DOHH2 (cell line): ENCODE data around the gene B3GALT6.

Experiments
- H3F3A ChIP-seq: fragments of 200-600 bp; sonication (generic), shearing (Covaris generic); 2 replicates; pipeline ENCODE4 v1.6.0; 2016; ENCODE audit warnings: antibody characterized with exemption, mild to moderate bottlenecking; ENCODE audit not compliant: control insufficient read depth, insufficient read depth
- H3K27ac ChIP-seq: fragments of 200-600 bp; sonication (generic); 2 replicates; pipeline ENCODE4 v1.5.1; 2014; ENCODE audit warnings: low read depth, mild to moderate bottlenecking, low read length, moderate library complexity
- H3K27me3 ChIP-seq: fragments of 200-600 bp; sonication (generic); 2 replicates; pipeline ENCODE4 v1.6.1; 2014; ENCODE audit warnings: mild to moderate bottlenecking, low read length, mixed read lengths; ENCODE audit not compliant: control insufficient read depth
- H3K36me3 ChIP-seq: fragments of 200-600 bp; sonication (generic); 2 replicates; pipeline ENCODE4 v1.6.1; 2014; ENCODE audit warnings: mild to moderate bottlenecking, low read length, moderate library complexity, mixed read lengths; ENCODE audit not compliant: control insufficient read depth
- H3K4me1 ChIP-seq: fragments of 200-600 bp; sonication (generic); 2 replicates; pipeline ENCODE4 v1.6.1; 2014; ENCODE audit warnings: mild to moderate bottlenecking, low read length, mixed read lengths; ENCODE audit not compliant: control insufficient read depth
- H3K4me2 ChIP-seq: fragments of 200-600 bp; sonication (generic); 2 replicates; pipeline ENCODE4 v1.6.0; 2014; ENCODE audit warnings: mild to moderate bottlenecking, low read length, moderate library complexity
- H3K4me3 ChIP-seq: fragments of 200-600 bp; sonication (generic); 2 replicates; pipeline ENCODE4 v1.5.1; 2014; ENCODE audit warnings: mild to moderate bottlenecking, low read length, mixed read lengths
- H3K79me2 ChIP-seq: fragments of 200-600 bp; sonication (generic); 2 replicates; pipeline ENCODE4 v1.6.1; 2014; ENCODE audit warnings: mild to moderate bottlenecking, low read length, mixed read lengths; ENCODE audit not compliant: control insufficient read depth
- H3K9me2 ChIP-seq: fragments of 200-600 bp; sonication (generic); replicated peaks from 2 replicates; pipeline ENCODE4 v1.6.1; 2014; ENCODE audit warnings: mild to moderate bottlenecking, low read length, mixed read lengths; ENCODE audit not compliant: control insufficient read depth
- H3K9me3 ChIP-seq: fragments of 200-600 bp; sonication (generic); 2 replicates; pipeline ENCODE4 v1.6.1; 2014; ENCODE audit warnings: antibody characterized with exemption, low read length, mixed read lengths; ENCODE audit not compliant: control insufficient read depth, insufficient read depth
- H4K20me1 ChIP-seq: fragments of 200-600 bp; sonication (generic); 2 replicates; pipeline ENCODE4 v1.6.0; 2014; ENCODE audit warnings: low read depth, mild to moderate bottlenecking, antibody characterized with exemption, low read length, moderate library complexity; ENCODE audit not compliant: control insufficient read depth, insufficient read depth
- CTCF ChIP-seq: fragments of 200-600 bp; sonication (generic); IDR thresholded peaks from one replicate; pipeline ENCODE4 v1.5.1; 2014; ENCODE audit warnings: antibody characterized with exemption, mild to moderate bottlenecking, low read depth, low read length; ENCODE audit not compliant: poor library complexity, severe bottlenecking
- EZH2phosphoT487 ChIP-seq: fragments of 200-600 bp; sonication (generic); IDR thresholded peaks from 2 replicates; pipeline ENCODE4 v1.6.1; 2017; ENCODE audit warnings: borderline replicate concordance, mild to moderate bottlenecking, antibody characterized with exemption, low read length, moderate library complexity, mixed read lengths

The B3GALT6 gene

GRCh38 chr1:1225238-1225845, 6.7 kb upstream of the B3GALT6 start:
- H3K36me3 ChIP-seq: peaks cover 84% of the 10 kb centered on the region
- no peaks in the 10 kb centered on the region for H3F3A ChIP-seq
- no peaks in the 10 kb centered on the region for H3K9me2 ChIP-seq
- no peaks in the 10 kb centered on the region; the same call in 1 of the 2 replicates for H4K20me1 ChIP-seq
- H3K9me3 ChIP-seq: no peaks in the 10 kb centered on the region
- no peaks in the 10 kb centered on the region for H3K27me3 ChIP-seq
- no peak overlapping the region for H3K4me2 ChIP-seq
- TF ChIP-seq EZH2phosphoT487 (no peak), CTCF (no peak)
- H3K79me2 ChIP-seq: peaks cover 60% of the 10 kb centered on the region
- no peak overlapping the region for H3K27ac ChIP-seq
- peaks cover 7% of the 10 kb centered on the region for H3K4me1 ChIP-seq
- no peak overlapping the region for H3K4me3 ChIP-seq

- no peak for TF ChIP-seq CTCF
- TF ChIP-seq EZH2phosphoT487: no peak
- H3K79me2 ChIP-seq: peaks cover 66% of the 10 kb centered on the region
- no peaks in the 10 kb centered on the region for H3K27me3 ChIP-seq
- no peak overlapping the region for H3K4me3 ChIP-seq
- no peak overlapping the region for H3K4me2 ChIP-seq
- no peaks in the 10 kb centered on the region for H3F3A ChIP-seq
- no peaks in the 10 kb centered on the region for H3K9me2 ChIP-seq
- peaks cover 79% of the 10 kb centered on the region for H3K36me3 ChIP-seq
- no peaks in the 10 kb centered on the region for H3K9me3 ChIP-seq
- H4K20me1 ChIP-seq: no peaks in the 10 kb centered on the region; the same call in 1 of the 2 replicates
- H3K4me1 ChIP-seq: peaks cover 11% of the 10 kb centered on the region
- H3K27ac ChIP-seq: no peak overlapping the region
Measured at GRCh38 chr1:1225913-1226312, 6.1 kb upstream of the B3GALT6 start.

- Histone ChIP-seq H3K36me3 (peaks cover 81% of the 10 kb centered on the region), H3K9me3 (no peaks in the 10 kb centered on the region), H3K4me3 (no peak overlapping the region), H3K27me3 (no peaks in the 10 kb centered on the region), H3K9me2 (no peaks in the 10 kb centered on the region), H3K27ac (no peak overlapping the region), H3K4me2 (no peak overlapping the region), H3K79me2 (peaks cover 75% of the 10 kb centered on the region), H3F3A (no peaks in the 10 kb centered on the region), H4K20me1 (no peaks in the 10 kb centered on the region; the same call in 1 of the 2 replicates), H3K4me1 (peaks cover 11% of the 10 kb centered on the region)
- no peak for TF ChIP-seq EZH2phosphoT487
Measured at GRCh38 chr1:1226566-1227362, 5.3 kb upstream of the B3GALT6 start.

- H4K20me1 ChIP-seq: no peaks in the 10 kb centered on the region; the same call in 1 of the 2 replicates
- no peaks in the 10 kb centered on the region for H3K9me2 ChIP-seq
- no peaks in the 10 kb centered on the region for H3K27me3 ChIP-seq
- H3K79me2 ChIP-seq: peaks cover 75% of the 10 kb centered on the region
- peaks cover 11% of the 10 kb centered on the region for H3K4me1 ChIP-seq
- H3K4me2 ChIP-seq: no peak overlapping the region
- TF ChIP-seq EZH2phosphoT487 (no peak), CTCF (no peak)
- no peaks in the 10 kb centered on the region for H3K9me3 ChIP-seq
- peaks cover 77% of the 10 kb centered on the region for H3K36me3 ChIP-seq
- no peak overlapping the region for H3K4me3 ChIP-seq
- H3K27ac ChIP-seq: no peak overlapping the region
- no peaks in the 10 kb centered on the region for H3F3A ChIP-seq
Measured at GRCh38 chr1:1227386-1227785, 4.7 kb upstream of the B3GALT6 start.
